Nephron progenitor cell (in vitro differentiated cells): ENCODE measurements around the gene MYBBP1A.
"Not testable (repeated sequence)": the region's sequence is repeated elsewhere in the genome, so short reads cannot be mapped to it uniquely, and the experiment has no call there.

ENCODE experiments used
- DNase-seq: peaks from one replicate; pipeline ENCODE4 v3.0.0; 2021
- H3K27ac Mint-ChIP-seq: 2 replicates; pipeline ENCODE4 v1.8.0; 2021; ENCODE audit warnings: mild to moderate bottlenecking, moderate library complexity, mixed read lengths
- H3K27me3 Mint-ChIP-seq: 2 replicates; pipeline ENCODE4 v1.8.0; 2021; ENCODE audit warnings: mild to moderate bottlenecking, low read depth, mixed read lengths; ENCODE audit not compliant: poor library complexity
- H3K36me3 Mint-ChIP-seq: 2 replicates; pipeline ENCODE4 v1.8.0; 2021; ENCODE audit warnings: low read depth, mixed read lengths
- H3K4me1 Mint-ChIP-seq: 2 replicates; pipeline ENCODE4 v1.8.0; 2021; ENCODE audit warnings: mixed read lengths
- H3K4me3 Mint-ChIP-seq: 2 replicates; pipeline ENCODE4 v1.8.0; 2021; ENCODE audit warnings: mild to moderate bottlenecking, moderate library complexity, mixed read lengths
- H3K9me3 Mint-ChIP-seq: 2 replicates; pipeline ENCODE4 v1.8.0; 2021; ENCODE audit warnings: mild to moderate bottlenecking, moderate library complexity, mixed read lengths
- CTCF ChIP-seq: fragments of 200-600 bp; sonication (generic); IDR thresholded peaks from 2 replicates; pipeline ENCODE4 v1.5.0; 2021; ENCODE audit warnings: antibody characterized with exemption

The MYBBP1A gene

GRCh38 chr17:4590981-4591453 is 35.8 kb upstream of the MYBBP1A start:
- Mint-ChIP-seq H3K36me3 (peaks cover 5% of the 10 kb centered on the region), H3K9me3 (no peaks in the 10 kb centered on the region), H3K27ac (no peak overlapping the region), H3K27me3 (peaks cover 30% of the 10 kb centered on the region), H3K4me3 (no peak overlapping the region), H3K4me1 (peaks cover 72% of the 10 kb centered on the region)
- no peak for TF ChIP-seq CTCF
- no peak for DNase-seq

- Mint-ChIP-seq H3K4me1 (peaks cover 77% of the 10 kb centered on the region), H3K27me3 (peaks cover 40% of the 10 kb centered on the region), H3K27ac (peak overlapping the region; percentile 21)
- not testable (repeated sequence) for DNase-seq, H3K4me3 Mint-ChIP-seq, H3K9me3 Mint-ChIP-seq, H3K36me3 Mint-ChIP-seq
Observed at GRCh38 chr17:4590042-4590441, 34.9 kb upstream of the MYBBP1A start.

- peaks cover 41% of the 10 kb centered on the region for H3K27me3 Mint-ChIP-seq
- H3K9me3 Mint-ChIP-seq: no peaks in the 10 kb centered on the region
- DNase-seq: no peak
- no peak overlapping the region for H3K27ac Mint-ChIP-seq
- peaks cover 73% of the 10 kb centered on the region for H3K4me1 Mint-ChIP-seq
- H3K4me3 Mint-ChIP-seq: no peak overlapping the region
- no peaks in the 10 kb centered on the region for H3K36me3 Mint-ChIP-seq
- no peak for TF ChIP-seq CTCF
Observed at GRCh38 chr17:4588898-4589625, 33.9 kb upstream of the MYBBP1A start.

GRCh38 chr17:4588391-4588790 is 33.2 kb upstream of the MYBBP1A start:
- DNase-seq: no peak
- Mint-ChIP-seq H3K4me1 (peaks cover 74% of the 10 kb centered on the region), H3K36me3 (no peaks in the 10 kb centered on the region), H3K27ac (no peak overlapping the region), H3K9me3 (no peaks in the 10 kb centered on the region), H3K27me3 (peaks cover 48% of the 10 kb centered on the region), H3K4me3 (no peak overlapping the region)
- TF ChIP-seq CTCF: no peak

GRCh38 chr17:4587803-4588202 is 32.6 kb upstream of the MYBBP1A start:
- H3K27me3 Mint-ChIP-seq: peaks cover 54% of the 10 kb centered on the region
- H3K4me3 Mint-ChIP-seq: no peak overlapping the region
- DNase-seq: no peak
- H3K27ac Mint-ChIP-seq: no peak overlapping the region
- H3K36me3 Mint-ChIP-seq: no peaks in the 10 kb centered on the region
- no peaks in the 10 kb centered on the region for H3K9me3 Mint-ChIP-seq
- no peak for TF ChIP-seq CTCF
- peaks cover 79% of the 10 kb centered on the region for H3K4me1 Mint-ChIP-seq

- H3K4me1 Mint-ChIP-seq: peaks cover 79% of the 10 kb centered on the region
- H3K4me3 Mint-ChIP-seq: no peak overlapping the region
- H3K36me3 Mint-ChIP-seq: no peaks in the 10 kb centered on the region
- no peak for DNase-seq
- no peaks in the 10 kb centered on the region for H3K9me3 Mint-ChIP-seq
- H3K27me3 Mint-ChIP-seq: peaks cover 58% of the 10 kb centered on the region
- no peak for TF ChIP-seq CTCF
- H3K27ac Mint-ChIP-seq: no peak overlapping the region
Observed at GRCh38 chr17:4587195-4587594, 32.0 kb upstream of the MYBBP1A start.
